ENCODE data around the gene SS18L1.

DNA sequence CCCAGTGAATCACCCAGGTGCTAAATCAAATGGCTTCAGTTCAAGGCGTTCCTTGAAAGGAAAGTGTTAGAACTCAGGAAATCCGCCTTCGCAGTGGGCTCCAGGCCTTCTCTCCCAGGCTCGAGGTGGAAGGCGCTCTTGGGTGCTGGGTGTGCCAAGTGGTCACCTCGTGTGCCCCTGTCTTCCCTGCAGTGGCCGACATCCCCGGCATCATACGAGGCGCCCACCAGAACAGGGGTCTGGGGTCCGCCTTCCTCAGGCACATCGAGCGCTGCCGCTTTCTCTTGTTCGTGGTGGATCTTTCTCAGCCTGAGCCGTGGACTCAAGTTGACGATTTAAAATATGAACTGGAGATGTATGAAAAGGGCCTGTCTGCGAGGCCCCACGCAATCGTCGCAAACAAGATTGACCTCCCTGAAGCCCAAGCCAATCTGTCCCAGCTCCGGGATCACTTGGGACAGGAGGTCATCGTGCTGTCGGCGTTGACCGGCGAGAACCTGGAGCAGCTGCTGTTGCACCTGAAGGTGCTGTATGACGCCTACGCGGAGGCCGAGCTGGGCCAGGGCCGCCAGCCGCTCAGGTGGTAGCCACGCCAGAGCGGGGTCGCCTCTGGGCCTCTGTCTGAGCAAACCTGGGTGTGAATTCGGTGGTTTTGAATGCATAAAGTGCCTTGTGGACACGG, 57.1 kb downstream of the SS18L1 start:
- no peak for TF ChIP-seq EP300 (IDR thresholded peaks at IDR 0.05)
- TF ChIP-seq, protein P1, sequence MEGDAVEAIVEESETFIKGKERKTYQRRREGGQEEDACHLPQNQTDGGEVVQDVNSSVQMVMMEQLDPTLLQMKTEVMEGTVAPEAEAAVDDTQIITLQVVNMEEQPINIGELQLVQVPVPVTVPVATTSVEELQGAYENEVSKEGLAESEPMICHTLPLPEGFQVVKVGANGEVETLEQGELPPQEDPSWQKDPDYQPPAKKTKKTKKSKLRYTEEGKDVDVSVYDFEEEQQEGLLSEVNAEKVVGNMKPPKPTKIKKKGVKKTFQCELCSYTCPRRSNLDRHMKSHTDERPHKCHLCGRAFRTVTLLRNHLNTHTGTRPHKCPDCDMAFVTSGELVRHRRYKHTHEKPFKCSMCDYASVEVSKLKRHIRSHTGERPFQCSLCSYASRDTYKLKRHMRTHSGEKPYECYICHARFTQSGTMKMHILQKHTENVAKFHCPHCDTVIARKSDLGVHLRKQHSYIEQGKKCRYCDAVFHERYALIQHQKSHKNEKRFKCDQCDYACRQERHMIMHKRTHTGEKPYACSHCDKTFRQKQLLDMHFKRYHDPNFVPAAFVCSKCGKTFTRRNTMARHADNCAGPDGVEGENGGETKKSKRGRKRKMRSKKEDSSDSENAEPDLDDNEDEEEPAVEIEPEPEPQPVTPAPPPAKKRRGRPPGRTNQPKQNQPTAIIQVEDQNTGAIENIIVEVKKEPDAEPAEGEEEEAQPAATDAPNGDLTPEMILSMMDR (IDR thresholded peaks at IDR 0.05), result no peak
